GM12864 (cell line): ENCODE measurements around the gene C1QL2.

Source experiments
- DNase-seq: peaks from one replicate; pipeline ENCODE4 v3.0.0-alpha.2; 2011; ENCODE audit warnings: low read depth
- H3K4me3 ChIP-seq: 2 replicates; pipeline ENCODE4 v1.5.1; 2011; ENCODE audit warnings: mild to moderate bottlenecking, low read depth, low read length, control low read depth
- CTCF ChIP-seq: IDR thresholded peaks from 2 replicates; pipeline ENCODE4 v1.5.1; 2011; ENCODE audit warnings: low read depth, mild to moderate bottlenecking, moderate library complexity, low read length, control low read depth, inconsistent platforms; ENCODE audit errors: missing control alignments

C1QL2 gene

DNA sequence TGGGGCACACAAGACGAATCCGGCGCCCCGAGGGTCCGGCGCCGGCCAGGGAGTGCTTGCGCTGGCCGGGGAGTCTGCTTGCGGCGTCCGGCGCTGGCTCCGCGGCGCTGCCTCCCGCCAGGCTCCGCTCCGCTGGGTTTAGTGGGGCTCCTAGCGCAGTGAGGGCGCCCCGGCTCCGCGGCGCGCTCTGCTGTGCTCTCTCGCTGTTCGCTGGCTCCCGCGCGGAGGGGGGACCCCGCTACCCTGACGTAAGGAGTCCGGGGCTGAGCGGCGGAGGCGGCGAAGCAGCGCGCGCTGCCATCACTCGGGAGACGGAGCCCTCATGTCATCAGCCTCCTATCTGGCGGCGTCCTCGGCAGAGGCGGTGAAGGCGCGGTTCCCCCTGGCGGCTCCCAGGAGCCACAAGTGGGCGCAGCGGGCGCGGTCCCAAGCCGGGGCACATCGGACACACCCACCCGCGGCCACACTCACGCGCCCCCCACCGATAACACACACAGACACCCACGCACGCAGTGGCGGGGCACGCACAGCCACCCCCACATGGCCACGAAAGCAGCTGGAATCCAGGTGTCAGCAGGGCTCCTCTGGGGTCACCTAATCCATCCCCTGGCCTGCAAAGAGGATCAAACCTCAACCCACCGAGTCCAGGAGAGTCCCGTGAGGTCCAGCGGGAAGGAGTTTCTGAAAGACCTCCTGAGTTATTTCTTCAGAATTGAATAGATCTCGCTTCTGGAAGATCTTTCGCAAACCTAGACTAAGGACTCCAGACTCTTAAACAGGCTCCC is at the start of gene C1QL2:
Gene C1QL2 (minus strand): TSS at position 189 of the 785 bp plus-strand sequence. CDS start 482 bp downstream, outside the sequence.
- DNase-seq: no peak
- no peak within 1 kb of the TSS for H3K4me3 ChIP-seq
- no peak for TF ChIP-seq CTCF

- no peak for TF ChIP-seq CTCF
- no peak overlapping the region for H3K4me3 ChIP-seq
- DNase-seq: no peak
Observed at GRCh38 chr2:119207447-119207846, 48.9 kb upstream of the C1QL2 start.

DNA sequence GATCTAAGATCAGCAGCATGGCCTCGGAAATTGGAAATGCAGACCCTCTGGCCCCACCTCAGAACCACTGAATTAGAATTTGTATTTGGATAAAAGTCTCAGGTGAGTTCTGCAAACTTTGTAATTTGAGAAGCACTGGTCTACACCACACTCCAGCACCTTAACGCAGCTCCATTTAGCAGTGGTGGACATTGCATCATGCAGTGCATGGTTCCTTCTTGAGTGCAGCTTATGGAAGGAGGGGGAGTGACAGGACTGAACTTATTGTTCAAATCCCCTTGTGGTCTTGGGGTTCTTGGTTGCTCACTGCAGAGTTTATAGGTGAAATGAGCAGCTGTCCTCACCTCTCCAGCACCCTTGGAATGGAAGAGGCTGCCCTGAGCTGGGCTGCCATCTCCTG is 47.6 kb upstream of the C1QL2 start:
- no peak overlapping the region for H3K4me3 ChIP-seq
- DNase-seq: no peak
- no peak for TF ChIP-seq CTCF

DNA sequence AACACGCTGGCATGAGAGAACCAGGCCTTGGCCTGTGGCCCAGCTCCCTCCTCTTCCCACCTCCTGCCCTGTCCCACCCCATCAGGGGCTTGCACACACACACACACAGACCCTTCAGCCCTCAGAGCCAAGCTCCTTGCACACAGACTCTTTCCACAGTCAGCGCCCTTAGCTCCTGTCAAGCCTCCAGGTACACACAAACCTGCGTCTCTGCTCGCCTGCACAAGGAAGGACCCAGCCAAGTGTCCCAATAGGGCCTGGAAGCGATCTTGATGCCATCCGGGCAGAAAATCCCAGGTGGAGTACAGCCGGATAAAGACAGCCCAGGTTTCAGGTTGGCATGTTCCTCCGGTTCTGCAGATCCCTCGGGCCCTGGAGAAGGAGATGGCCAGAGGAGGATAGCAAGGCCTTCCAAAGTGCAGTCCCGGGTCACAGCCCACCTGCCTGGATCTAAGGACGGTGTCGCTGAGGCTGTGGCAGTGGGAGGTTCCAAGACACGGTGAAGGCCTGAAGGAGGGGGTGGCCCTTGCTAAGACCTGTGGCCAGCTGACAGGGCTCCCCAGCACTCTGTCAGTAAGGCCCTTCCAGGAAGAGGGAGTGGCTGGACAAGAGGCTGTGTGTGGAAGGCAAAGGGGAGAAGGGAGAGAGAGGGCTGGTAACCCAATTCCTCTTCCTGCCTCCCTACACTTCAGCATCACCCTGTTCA is 46.6 kb upstream of the C1QL2 start:
- no peak for DNase-seq
- no peak overlapping the region for H3K4me3 ChIP-seq
- no peak for TF ChIP-seq CTCF

DNA sequence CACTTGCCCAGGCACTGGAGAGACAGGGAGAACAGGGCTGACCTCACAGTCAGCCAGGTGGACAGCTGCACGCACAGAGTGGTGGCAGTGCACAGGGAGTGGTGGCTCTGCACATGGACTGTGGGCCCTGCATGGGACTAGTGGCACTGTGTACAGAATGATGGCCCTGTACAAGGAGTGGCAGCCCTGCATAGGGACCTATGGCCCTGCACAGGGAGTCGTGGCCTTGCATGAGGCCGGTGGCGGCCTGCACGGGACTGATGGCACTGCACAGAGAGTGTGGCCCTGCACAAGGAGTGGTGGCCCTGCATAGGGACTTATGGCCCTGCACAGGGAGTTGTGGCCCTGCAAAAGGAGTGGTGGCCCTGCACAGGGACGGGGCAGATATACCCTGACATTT is 46.0 kb upstream of the C1QL2 start:
- no peak for TF ChIP-seq CTCF
- no peak overlapping the region for H3K4me3 ChIP-seq
- no peak for DNase-seq

- DNase-seq: no peak
- no peak for TF ChIP-seq CTCF
- H3K4me3 ChIP-seq: no peak overlapping the region
Observed at GRCh38 chr2:119202610-119203310, 44.2 kb upstream of the C1QL2 start.
